Gastrocnemius medialis (tissue), 4 donors: ENCODE data around the gene SLC8A3. TPM values are rescaled to one million over a fixed set of nuclear protein-coding genes. Genes with fewer than 3 reads are reported as not detected.

Experiments used
- ATAC-seq, 2 donors: fragments of 150-250 bp; one replicate each; pipeline ENCODE4 v1.9.1; 2016
- DNase-seq, 2 donors: peaks; one replicate each; pipeline ENCODE4 v3.0.0-alpha.2; 2019
- H3K27ac ChIP-seq, 4 donors: fragments of 200-600 bp; sonication (generic); 1 replicate in 1 of 4; 2 replicates in 3 of 4; pipeline ENCODE4 v1.5.1; 2016 to 2018; ENCODE audit warnings: mild to moderate bottlenecking in 2 of 4, moderate library complexity in 1 of 4
- H3K27me3 ChIP-seq, 3 donors: fragments of 200-600 bp; sonication (generic) in 2 of 3; 1 replicate in 1 of 3; 2 replicates in 2 of 3; pipeline versions ENCODE4 v1.5.1 to v1.6.0; 2016 to 2019; ENCODE audit warnings: mild to moderate bottlenecking in 1 of 3, moderate library complexity in 1 of 3
- H3K36me3 ChIP-seq, 2 donors: fragments of 200-600 bp; sonication (generic) in 1 of 2; one replicate each; pipeline ENCODE4 v1.5.1; 2017 to 2018
- H3K4me1 ChIP-seq, 2 donors: fragments of 200-600 bp; sonication (generic) in 1 of 2; one replicate each; pipeline ENCODE4 v1.5.1; 2016 to 2017; ENCODE audit warnings: mild to moderate bottlenecking in 2 of 2
- H3K4me3 ChIP-seq, 4 donors: fragments of 200-600 bp; sonication (generic) in 3 of 4; 1 replicate in 1 of 4; 2 replicates in 3 of 4; pipeline ENCODE4 v1.5.1; 2016 to 2019; ENCODE audit warnings: mild to moderate bottlenecking in 2 of 4
- H3K9me3 ChIP-seq, 3 donors: fragments of 200-600 bp; sonication (generic) in 2 of 3; 1 replicate in 1 of 3; 2 replicates in 2 of 3; pipeline ENCODE4 v1.5.1; 2016 to 2019
- POLR2A ChIP-seq, 2 donors: fragments of 450-650 bp; IDR thresholded peaks; one replicate each; pipeline ENCODE4 v1.6.1; 2017; ENCODE audit warnings: antibody characterized with exemption in 2 of 2, mild to moderate bottlenecking in 2 of 2, moderate library complexity in 2 of 2
- in situ Hi-C, 4 donors: fragments of 200-750 bp; cut with MboI; loops; one replicate each; pipeline versions ENCODE4 v1.15.0 to v1.8.0; 2017; ENCODE audit warnings: low sequenced_read_pairs in 4 of 4
- intact Hi-C: fragments of 100-400 bp; cut with DNase I; formaldehyde crosslinking; loops from one replicate; pipeline ENCODE4 v1.15.1; 2023; ENCODE audit warnings: low total_unique reads
- total RNA-seq, 4 donors: library from RNA; depleted of rRNA; stranded (reverse); fragments of >200 nt; gene quantifications; one replicate each; pipeline versions ENCODE4 v1.1.0 to v1.2.3, GENCODE V29; 2016
- TF ChIP-seq, protein P1 (sequence below), 5 experiments: fragments of 450-650 bp in 3 of 5; fragments of 200-600 bp in 2 of 5; sonication (generic) in 2 of 5; IDR thresholded peaks in 4 of 5; conservative IDR thresholded peaks in 1 of 5; 1 replicate in 4 of 5; 2 replicates in 1 of 5; pipeline ENCODE4 v1.5.1; 2016 to 2019; ENCODE audit warnings: antibody characterized with exemption in 5 of 5, mild to moderate bottlenecking in 3 of 5, moderate library complexity in 3 of 5

SLC8A3 gene
- total RNA-seq, 4 donors from 2014 or later, result 8.5 to 14.1 (median 12.6) TPM

DNA sequence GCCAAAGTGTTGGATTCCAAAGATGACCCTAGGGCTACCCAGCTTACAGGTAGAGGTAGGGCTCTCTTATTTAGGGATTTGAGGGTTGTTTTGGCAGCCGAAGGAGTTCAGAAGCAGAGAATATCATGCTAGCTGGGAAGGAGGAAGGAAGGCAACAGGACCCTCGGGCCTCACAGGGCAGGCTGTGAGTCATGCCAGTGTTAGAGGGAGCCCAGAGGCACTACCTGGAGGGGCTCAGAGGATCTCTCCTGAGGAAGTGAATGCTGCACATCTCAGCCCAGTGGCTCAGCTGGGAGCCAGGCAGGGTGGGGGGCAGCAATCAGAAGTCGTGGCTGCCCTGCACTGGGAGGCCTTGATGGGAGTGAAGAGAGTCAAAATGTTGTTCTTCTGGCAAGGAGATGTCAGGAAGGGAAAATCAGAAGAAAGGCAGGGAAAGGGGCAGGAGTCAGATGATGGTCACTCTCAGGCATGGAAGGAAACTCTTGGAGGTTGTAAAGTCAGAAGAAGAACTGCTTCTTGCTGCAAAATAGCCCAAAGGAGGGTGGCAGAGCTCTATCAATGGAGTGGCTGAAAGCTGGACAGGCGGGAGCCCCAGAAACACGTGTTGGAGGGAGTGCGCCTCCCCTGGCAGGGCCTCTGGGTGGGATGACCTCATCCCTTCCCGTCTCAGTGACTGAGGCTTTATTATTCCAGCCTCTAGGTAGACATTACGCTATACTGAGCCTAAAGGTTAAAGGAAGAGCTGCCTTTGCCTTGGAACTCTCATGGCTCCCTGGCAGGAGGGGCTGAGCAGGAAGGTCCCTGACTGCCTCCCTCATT, 168.2 kb downstream of the SLC8A3 start:
- Histone ChIP-seq H3K9me3 (no peaks in the 10 kb centered on the region), H3K27me3 (no peaks in the 10 kb centered on the region), H3K27ac (no peak overlapping the region), H3K4me3 (no peak overlapping the region), H3K36me3 (no peaks in the 10 kb centered on the region), H3K4me1 (peaks cover 0 to 8% of the 10 kb centered on the region in 2 donors)
- TF ChIP-seq, protein P1, sequence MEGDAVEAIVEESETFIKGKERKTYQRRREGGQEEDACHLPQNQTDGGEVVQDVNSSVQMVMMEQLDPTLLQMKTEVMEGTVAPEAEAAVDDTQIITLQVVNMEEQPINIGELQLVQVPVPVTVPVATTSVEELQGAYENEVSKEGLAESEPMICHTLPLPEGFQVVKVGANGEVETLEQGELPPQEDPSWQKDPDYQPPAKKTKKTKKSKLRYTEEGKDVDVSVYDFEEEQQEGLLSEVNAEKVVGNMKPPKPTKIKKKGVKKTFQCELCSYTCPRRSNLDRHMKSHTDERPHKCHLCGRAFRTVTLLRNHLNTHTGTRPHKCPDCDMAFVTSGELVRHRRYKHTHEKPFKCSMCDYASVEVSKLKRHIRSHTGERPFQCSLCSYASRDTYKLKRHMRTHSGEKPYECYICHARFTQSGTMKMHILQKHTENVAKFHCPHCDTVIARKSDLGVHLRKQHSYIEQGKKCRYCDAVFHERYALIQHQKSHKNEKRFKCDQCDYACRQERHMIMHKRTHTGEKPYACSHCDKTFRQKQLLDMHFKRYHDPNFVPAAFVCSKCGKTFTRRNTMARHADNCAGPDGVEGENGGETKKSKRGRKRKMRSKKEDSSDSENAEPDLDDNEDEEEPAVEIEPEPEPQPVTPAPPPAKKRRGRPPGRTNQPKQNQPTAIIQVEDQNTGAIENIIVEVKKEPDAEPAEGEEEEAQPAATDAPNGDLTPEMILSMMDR (IDR thresholded peaks at IDR 0.05 in 4 of 5, conservative IDR thresholded peaks at IDR 0.05 in 1 of 5), result no peak
- no peak for TF ChIP-seq POLR2A (IDR thresholded peaks at IDR 0.05)
- no peak for DNase-seq
- intact Hi-C loops, result no loop called here
- in situ Hi-C loops, result no loop called here
- no peak for ATAC-seq

DNA sequence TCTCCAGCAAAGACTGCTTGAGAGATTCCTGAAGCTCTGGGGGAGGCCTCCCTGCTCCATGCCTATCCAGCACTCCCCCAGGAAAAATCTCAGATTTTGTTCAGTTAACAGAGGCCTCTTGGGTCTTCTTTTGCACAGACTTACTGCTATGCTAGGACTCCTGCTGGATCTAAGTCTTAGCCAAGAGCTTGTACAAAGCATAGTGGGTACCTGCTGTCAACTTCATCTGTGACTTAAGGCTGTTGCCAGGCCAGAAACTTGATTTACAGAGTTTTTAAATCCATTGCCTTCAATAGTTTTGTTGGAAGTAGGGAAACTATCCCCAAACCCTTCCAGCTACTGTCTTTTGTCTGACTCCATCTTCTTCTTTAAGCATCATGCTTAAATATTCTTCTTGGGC, 169.1 kb downstream of the SLC8A3 start:
- in situ Hi-C loops (no loop called here), intact Hi-C loops (no loop called here)
- no peaks in the 10 kb centered on the region for H3K36me3 ChIP-seq
- no peak overlapping the region for H3K4me3 ChIP-seq
- no peaks in the 10 kb centered on the region for H3K27me3 ChIP-seq
- peaks cover 0 to 8% of the 10 kb centered on the region in 2 donors for H3K4me1 ChIP-seq
- H3K9me3 ChIP-seq, result no peaks in the 10 kb centered on the region
- ATAC-seq (no peak), DNase-seq (no peak)
- TF ChIP-seq, protein P1 (IDR thresholded peaks at IDR 0.05 in 4 of 5, conservative IDR thresholded peaks at IDR 0.05 in 1 of 5), result no peak
- no peak for TF ChIP-seq POLR2A (IDR thresholded peaks at IDR 0.05)
- H3K27ac ChIP-seq, result no peak overlapping the region

DNA sequence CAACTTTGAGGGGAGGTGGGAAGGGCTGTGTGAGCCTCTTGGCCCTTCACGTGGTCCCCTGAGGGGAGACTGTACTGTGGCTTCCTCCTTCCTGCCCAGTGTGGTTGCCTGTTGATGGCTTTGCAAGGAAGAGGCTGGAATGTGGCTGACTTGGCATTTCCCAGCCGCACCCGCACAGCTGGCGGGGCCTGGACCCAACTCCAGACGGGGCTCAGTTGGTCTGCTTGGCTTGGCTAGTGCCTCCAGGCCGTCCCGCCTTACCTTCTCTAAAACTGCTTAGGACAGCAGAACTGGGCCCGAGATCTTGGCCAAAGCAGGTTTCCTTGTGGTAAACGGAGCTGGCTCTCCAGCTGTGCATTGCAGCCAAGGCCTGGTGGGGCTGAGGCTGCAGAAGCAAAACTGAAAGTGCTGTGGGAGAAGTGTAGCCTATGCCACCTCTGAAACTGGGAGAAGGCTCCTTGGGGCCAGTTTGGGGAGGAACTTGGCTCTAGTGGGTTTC, 170.0 kb downstream of the SLC8A3 start:
- ATAC-seq, result peak in 1 of 2 donors; percentile 97
- TF ChIP-seq POLR2A (IDR thresholded peaks at IDR 0.05), result no peak
- TF ChIP-seq, protein P1 (IDR thresholded peaks at IDR 0.05 in 4 of 5, conservative IDR thresholded peaks at IDR 0.05 in 1 of 5), result no peak
- Histone ChIP-seq H3K27me3 (no peaks in the 10 kb centered on the region), H3K36me3 (no peaks in the 10 kb centered on the region), H3K4me3 (peak overlapping the region in 3 of 4 donors; percentile 19 to 45 (median 20)), H3K4me1 (peaks cover 0 to 8% of the 10 kb centered on the region in 2 donors), H3K27ac (peak overlapping the region in 1 of 4 donors; percentile 50), H3K9me3 (no peaks in the 10 kb centered on the region)
- in situ Hi-C loops (no loop called here), intact Hi-C loops (no loop called here)
- DNase-seq, result peak in 1 of 2 donors; percentile 67

DNA sequence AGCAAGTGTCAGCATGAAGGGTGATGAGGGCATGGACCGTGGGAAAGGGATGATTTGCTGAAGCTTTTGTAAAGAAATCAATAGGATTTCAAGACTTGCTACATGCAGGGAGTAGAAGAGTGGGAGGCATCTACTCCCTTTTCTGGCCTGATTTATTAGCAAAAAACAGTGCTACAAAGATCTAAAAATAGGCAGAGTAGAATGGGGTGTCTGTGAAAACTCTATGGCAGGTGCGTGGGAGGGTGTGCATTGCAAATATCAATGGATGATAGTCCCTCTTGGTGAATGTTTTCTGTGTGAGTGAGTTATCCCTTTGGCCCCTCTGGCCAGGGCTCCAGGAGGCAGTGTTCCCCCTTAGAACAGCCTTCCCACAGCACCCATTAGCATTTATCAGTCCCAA, 170.5 kb downstream of the SLC8A3 start:
- no peak overlapping the region for H3K4me3 ChIP-seq
- no peak for TF ChIP-seq POLR2A (IDR thresholded peaks at IDR 0.05)
- TF ChIP-seq, protein P1 (IDR thresholded peaks at IDR 0.05 in 4 of 5, conservative IDR thresholded peaks at IDR 0.05 in 1 of 5), result no peak
- peaks cover 0 to 8% of the 10 kb centered on the region in 2 donors for H3K4me1 ChIP-seq
- no peak for DNase-seq
- no peaks in the 10 kb centered on the region for H3K9me3 ChIP-seq
- in situ Hi-C loops (no loop called here), intact Hi-C loops (no loop called here)
- no peak overlapping the region for H3K27ac ChIP-seq
- no peaks in the 10 kb centered on the region for H3K27me3 ChIP-seq
- H3K36me3 ChIP-seq, result no peaks in the 10 kb centered on the region
- ATAC-seq, result no peak
